Loucy (cell line): Measurements from ENCODE around the gene TMEM131.

Source experiments
- CTCF ChIP-seq: fragments of 200-600 bp; sonication (generic); conservative IDR thresholded peaks from 2 replicates; pipeline ENCODE4 v1.5.1; 2014; ENCODE audit warnings: mild to moderate bottlenecking, antibody characterized with exemption, low read length
- EZH2phosphoT487 ChIP-seq: fragments of 200-600 bp; IDR thresholded peaks from 2 replicates; pipeline ENCODE4 v1.6.1; 2018; ENCODE audit warnings: antibody characterized with exemption, mild to moderate bottlenecking, moderate library complexity, borderline replicate concordance

DNA sequence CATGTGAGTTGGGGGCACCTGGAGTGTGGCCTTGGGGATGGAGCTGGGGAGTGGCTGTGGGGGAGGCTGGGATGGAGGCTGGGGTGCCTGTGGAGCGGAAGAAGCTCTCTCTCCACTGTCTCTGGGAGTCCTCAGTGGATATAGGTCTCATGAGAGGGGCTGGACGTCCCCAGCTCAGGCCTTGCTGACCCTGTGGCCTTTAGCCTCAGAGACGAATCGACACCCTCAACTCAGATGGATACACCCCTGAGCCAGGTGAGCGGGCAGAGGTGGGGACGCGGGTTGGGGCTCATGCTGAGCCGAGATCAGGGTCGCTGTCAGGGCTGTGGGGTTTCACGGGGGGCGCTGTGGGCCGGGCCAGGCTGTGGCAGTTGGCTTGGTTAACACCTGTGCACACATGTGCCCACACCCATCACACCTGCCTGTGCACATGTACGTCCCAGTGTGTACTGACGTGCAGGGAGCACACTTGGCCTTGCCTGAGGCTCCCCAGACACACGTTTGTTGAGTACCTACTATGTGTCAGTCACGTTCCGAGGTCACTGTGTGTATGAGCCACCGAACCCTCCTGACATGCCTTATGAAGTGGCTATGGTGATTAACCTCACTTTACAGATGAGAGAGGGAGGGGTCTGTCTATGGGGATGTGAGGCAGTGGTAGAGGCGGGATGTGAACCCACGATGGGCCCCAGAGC is 262.3 kb downstream of the TMEM131 start:
- no peak for TF ChIP-seq EZH2phosphoT487
- TF ChIP-seq CTCF, result no peak
